ENCODE measurements around the gene SLFN14.

DNA sequence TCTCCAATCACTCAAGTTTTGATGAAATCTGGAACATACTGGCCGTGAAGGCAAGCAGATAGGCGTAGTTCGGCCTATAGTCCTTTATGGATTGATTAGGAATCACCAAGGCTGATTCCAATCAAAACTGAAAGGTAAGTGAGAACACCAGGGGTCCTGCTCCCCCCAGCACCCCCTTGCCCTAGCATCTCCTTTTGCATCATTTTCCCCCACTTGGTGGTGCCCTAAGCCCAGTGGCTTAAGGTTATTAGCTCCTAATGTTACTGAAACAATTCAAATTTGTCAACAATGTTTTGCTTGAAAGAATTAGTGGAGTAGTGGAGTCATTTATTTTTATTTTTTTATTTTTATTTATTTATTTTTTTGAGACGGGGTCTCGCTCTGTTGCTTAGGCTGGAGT is 4.9 kb downstream of the SLFN14 start:
- TF ChIP-seq CTCF (IDR thresholded peaks at IDR 0.05) = no peak
- TF ChIP-seq POLR2A (IDR thresholded peaks at IDR 0.05) = no peak
